Keratinocyte (primary cell): Measurements from ENCODE around the gene TDP1. TPM values are rescaled to one million over a fixed set of nuclear protein-coding genes. Genes with fewer than 3 reads are reported as not detected.

Experiments used
- DNase-seq: peaks from one replicate; pipeline ENCODE4 v3.0.0-alpha.2; 2011; ENCODE audit warnings: low read depth, missing footprints, low spot score
- FAIRE-seq: peaks from 2 replicates; lab custom pipeline; 2011; peaks lifted over from hg19 to GRCh38; lab: Jason Lieb, UNC
- H2AFZ ChIP-seq: 2 replicates; pipeline ENCODE4 v1.6.0; 2012; ENCODE audit warnings: low read length, control low read depth, inconsistent platforms; ENCODE audit not compliant: control insufficient read depth
- H3K27ac ChIP-seq: 2 replicates; pipeline ENCODE4 v1.5.1; 2011; ENCODE audit warnings: low read length; ENCODE audit not compliant: control insufficient read depth, insufficient read depth
- H3K27me3 ChIP-seq: 3 replicates; pipeline ENCODE4 v1.6.0; 2011; ENCODE audit warnings: low read length; ENCODE audit not compliant: control insufficient read depth, insufficient read depth; ENCODE audit errors: extremely low read depth
- H3K36me3 ChIP-seq, 2 experiments: 2 replicates in 1 of 2; 3 replicates in 1 of 2; pipeline ENCODE4 v1.5.1; 2011; ENCODE audit warnings: low read length in 2 of 2, mild to moderate bottlenecking in 1 of 2; ENCODE audit not compliant: control insufficient read depth in 2 of 2, insufficient read depth in 2 of 2; ENCODE audit errors: extremely low read depth in 1 of 2
- H3K4me1 ChIP-seq: 3 replicates; pipeline ENCODE4 v1.5.1; 2011; ENCODE audit warnings: low read length; ENCODE audit not compliant: control insufficient read depth, insufficient read depth; ENCODE audit errors: extremely low read depth
- H3K4me2 ChIP-seq: 3 replicates; pipeline ENCODE4 v1.6.0; 2011; ENCODE audit warnings: low read depth, low read length; ENCODE audit not compliant: control insufficient read depth, insufficient read depth; ENCODE audit errors: extremely low read depth
- H3K4me3 ChIP-seq, 3 experiments: fragments of 200-600 bp in 1 of 3; sonication (generic) in 1 of 3; 2 replicates in 2 of 3; 3 replicates in 1 of 3; pipeline ENCODE4 v1.5.1; 2011 to 2016; ENCODE audit warnings: low read length in 3 of 3, mild to moderate bottlenecking in 3 of 3, control low read depth in 2 of 3, inconsistent platforms in 1 of 3, low read depth in 1 of 3, mixed read lengths in 1 of 3, mixed run types in 1 of 3, moderate library complexity in 1 of 3; ENCODE audit not compliant: control insufficient read depth in 2 of 3, insufficient read depth in 2 of 3; ENCODE audit errors: extremely low read depth in 1 of 3
- H3K79me2 ChIP-seq: 2 replicates; pipeline ENCODE4 v1.6.0; 2012; ENCODE audit warnings: low read length; ENCODE audit not compliant: control insufficient read depth, insufficient read depth
- H3K9ac ChIP-seq: 3 replicates; pipeline ENCODE4 v1.6.0; 2011; ENCODE audit warnings: low read length; ENCODE audit not compliant: control insufficient read depth, insufficient read depth; ENCODE audit errors: extremely low read depth
- H3K9me1 ChIP-seq: 3 replicates; pipeline ENCODE4 v1.6.0; 2011; ENCODE audit warnings: low read length; ENCODE audit not compliant: control insufficient read depth, insufficient read depth; ENCODE audit errors: extremely low read depth
- H3K9me3 ChIP-seq: 2 replicates; pipeline ENCODE4 v1.5.1; 2012; ENCODE audit warnings: low read depth, low read length; ENCODE audit not compliant: control insufficient read depth
- H4K20me1 ChIP-seq: 3 replicates; pipeline ENCODE4 v1.6.0; 2011; ENCODE audit warnings: low read length; ENCODE audit not compliant: control insufficient read depth, insufficient read depth; ENCODE audit errors: extremely low read depth
- EZH2 ChIP-seq: IDR thresholded peaks from one replicate; pipeline ENCODE4 v1.6.1; 2012; ENCODE audit warnings: inconsistent platforms, mild to moderate bottlenecking, low read length, moderate library complexity
- dilution Hi-C: fragments of 300-500 bp; cut with MboI; formaldehyde crosslinking; loops from one replicate; pipeline ENCODE4 v1.7.0; 2020; ENCODE audit warnings: low sequenced_read_pairs; ENCODE audit not compliant: extremely low pct_ligation_motif_present
- polyA plus RNA-seq, 5 experiments: library from polyadenylated mRNA; depleted of rRNA in 3 of 5; stranded (reverse) in 3 of 5; stranded (forward) in 1 of 5; unstranded in 1 of 5; fragments of >200 nt; gene quantifications; 1 replicate in 1 of 5; 2 replicates in 3 of 5; 3 replicates in 1 of 5; pipeline versions ENCODE4 v1.2.1 to v1.2.3, GENCODE V29; 2011 to 2012; ENCODE audit warnings: missing spikeins in 2 of 5, low read depth in 1 of 5, low replicate concordance in 1 of 5
- TF ChIP-seq, protein P1 (sequence below), 3 experiments: IDR thresholded peaks in 1 of 3; conservative IDR thresholded peaks in 1 of 3; optimal IDR thresholded peaks in 1 of 3; 2 replicates in 2 of 3; 3 replicates in 1 of 3; pipeline versions ENCODE3 to v1.5.1; 2011; ENCODE audit warnings: low read length in 3 of 3, mild to moderate bottlenecking in 3 of 3, moderate library complexity in 2 of 3, control low read depth in 1 of 3, inconsistent platforms in 1 of 3; ENCODE audit not compliant: insufficient read depth in 2 of 3; ENCODE audit errors: extremely low read depth in 1 of 3

The TDP1 gene
- polyA plus RNA-seq, 1 donor (not counting 4 experiments of a cell fraction or from before 2014, with no cell fraction given) = 24.9 TPM

- Histone ChIP-seq H4K20me1 (no peaks in the 10 kb centered on the region), H3K27ac (no peak overlapping the region), H2AFZ (no peak overlapping the region), H3K4me1 (peaks cover 26% of the 10 kb centered on the region), H3K36me3 (no peaks in the 10 kb centered on the region), H3K4me2 (no peak overlapping the region), H3K27me3 (no peaks in the 10 kb centered on the region), H3K79me2 (no peaks in the 10 kb centered on the region), H3K9me3 (no peaks in the 10 kb centered on the region), H3K4me3 (no peak overlapping the region), H3K9me1 (no peaks in the 10 kb centered on the region), H3K9ac (no peak overlapping the region)
- dilution Hi-C loops = no loop called here
- DNase-seq (no peak), FAIRE-seq (no peak)
- TF ChIP-seq, protein P1, sequence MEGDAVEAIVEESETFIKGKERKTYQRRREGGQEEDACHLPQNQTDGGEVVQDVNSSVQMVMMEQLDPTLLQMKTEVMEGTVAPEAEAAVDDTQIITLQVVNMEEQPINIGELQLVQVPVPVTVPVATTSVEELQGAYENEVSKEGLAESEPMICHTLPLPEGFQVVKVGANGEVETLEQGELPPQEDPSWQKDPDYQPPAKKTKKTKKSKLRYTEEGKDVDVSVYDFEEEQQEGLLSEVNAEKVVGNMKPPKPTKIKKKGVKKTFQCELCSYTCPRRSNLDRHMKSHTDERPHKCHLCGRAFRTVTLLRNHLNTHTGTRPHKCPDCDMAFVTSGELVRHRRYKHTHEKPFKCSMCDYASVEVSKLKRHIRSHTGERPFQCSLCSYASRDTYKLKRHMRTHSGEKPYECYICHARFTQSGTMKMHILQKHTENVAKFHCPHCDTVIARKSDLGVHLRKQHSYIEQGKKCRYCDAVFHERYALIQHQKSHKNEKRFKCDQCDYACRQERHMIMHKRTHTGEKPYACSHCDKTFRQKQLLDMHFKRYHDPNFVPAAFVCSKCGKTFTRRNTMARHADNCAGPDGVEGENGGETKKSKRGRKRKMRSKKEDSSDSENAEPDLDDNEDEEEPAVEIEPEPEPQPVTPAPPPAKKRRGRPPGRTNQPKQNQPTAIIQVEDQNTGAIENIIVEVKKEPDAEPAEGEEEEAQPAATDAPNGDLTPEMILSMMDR (optimal IDR thresholded peaks at IDR 0.05 in 1 of 3, IDR thresholded peaks at IDR 0.05 in 1 of 3, conservative IDR thresholded peaks at IDR 0.05 in 1 of 3; ENCODE audit: extremely low read depth in 1 of 3, insufficient read depth in 2 of 3, low read length in 3 of 3) = no peak
- TF ChIP-seq EZH2 = no peak
Measured at GRCh38 chr14:89918721-89919120, 37.0 kb upstream of the TDP1 start.

- no peaks in the 10 kb centered on the region for H3K79me2 ChIP-seq
- no peak for TF ChIP-seq EZH2
- TF ChIP-seq, protein P1 (optimal IDR thresholded peaks at IDR 0.05 in 1 of 3, IDR thresholded peaks at IDR 0.05 in 1 of 3, conservative IDR thresholded peaks at IDR 0.05 in 1 of 3; ENCODE audit: extremely low read depth in 1 of 3, insufficient read depth in 2 of 3, low read length in 3 of 3) = no peak
Measured at GRCh38 chr14:89920056-89920455, 35.7 kb upstream of the TDP1 start.

More at GRCh38 chr14:89920056-89920455, 35.7 kb upstream of the TDP1 start:
- H3K36me3 ChIP-seq = no peaks in the 10 kb centered on the region
- H3K27ac ChIP-seq = no peak overlapping the region
- no peaks in the 10 kb centered on the region for H3K9me1 ChIP-seq
- H3K4me2 ChIP-seq = no peak overlapping the region
- FAIRE-seq (no peak), DNase-seq (no peak)
- no peaks in the 10 kb centered on the region for H3K27me3 ChIP-seq
- peaks cover 26% of the 10 kb centered on the region for H3K4me1 ChIP-seq
- no peak overlapping the region for H3K4me3 ChIP-seq
- H3K9ac ChIP-seq = no peak overlapping the region
- H3K9me3 ChIP-seq = no peaks in the 10 kb centered on the region
- H2AFZ ChIP-seq = no peak overlapping the region
- dilution Hi-C loops = no loop called here
- H4K20me1 ChIP-seq = no peaks in the 10 kb centered on the region
